Astrocyte (in vitro differentiated cells and primary cell): ENCODE data around the gene LYG2. TPM values are rescaled to one million over a fixed set of nuclear protein-coding genes. Genes with fewer than 3 reads are reported as not detected.

ENCODE experiments used
- DNase-seq: peaks from one replicate; pipeline ENCODE4 v3.0.0-alpha.2; 2010; ENCODE audit warnings: low read depth
- FAIRE-seq: peaks from 2 replicates; lab custom pipeline; 2011; peaks lifted over from hg19 to GRCh38; lab: Jason Lieb, UNC
- H2AFZ ChIP-seq: 2 replicates; pipeline ENCODE4 v1.6.0; 2012; ENCODE audit warnings: low read depth, low read length, inconsistent platforms
- H3K27ac ChIP-seq: 2 replicates; pipeline ENCODE4 v1.5.1; 2011; ENCODE audit warnings: low read depth, low read length, inconsistent platforms
- H3K27me3 ChIP-seq: 2 replicates; pipeline ENCODE4 v1.6.0; 2011; ENCODE audit warnings: low read length, inconsistent platforms; ENCODE audit not compliant: insufficient read depth
- H3K36me3 ChIP-seq: 2 replicates; pipeline ENCODE4 v1.5.1; 2011; ENCODE audit warnings: low read length, inconsistent platforms; ENCODE audit not compliant: insufficient read depth
- H3K4me1 ChIP-seq: 2 replicates; pipeline ENCODE4 v1.5.1; 2011; ENCODE audit warnings: low read length, inconsistent platforms; ENCODE audit not compliant: insufficient read depth
- H3K4me2 ChIP-seq: 2 replicates; pipeline ENCODE4 v1.6.0; 2012; ENCODE audit warnings: low read length, inconsistent platforms
- H3K4me3 ChIP-seq: 2 replicates; pipeline ENCODE4 v1.5.1; 2011; ENCODE audit warnings: low read depth, mild to moderate bottlenecking, low read length, inconsistent platforms; ENCODE audit not compliant: insufficient read depth
- H3K79me2 ChIP-seq: 2 replicates; pipeline ENCODE4 v1.6.0; 2012; ENCODE audit warnings: mild to moderate bottlenecking, low read length, inconsistent platforms; ENCODE audit not compliant: insufficient read depth
- H3K9ac ChIP-seq: 2 replicates; pipeline ENCODE4 v1.6.0; 2012; ENCODE audit warnings: mild to moderate bottlenecking, low read length, inconsistent platforms
- H3K9me3 ChIP-seq: 2 replicates; pipeline ENCODE4 v1.5.1; 2012; ENCODE audit warnings: low read depth, mild to moderate bottlenecking, low read length, inconsistent platforms; ENCODE audit not compliant: insufficient read depth
- H4K20me1 ChIP-seq: 2 replicates; pipeline ENCODE4 v1.6.0; 2012; ENCODE audit warnings: low read length, inconsistent platforms; ENCODE audit not compliant: insufficient read depth
- H3K27ac Mint-ChIP-seq: one replicate; pipeline ENCODE4 v1.8.0; 2021; ENCODE audit warnings: mild to moderate bottlenecking, mixed read lengths; ENCODE audit not compliant: unreplicated experiment
- H3K27me3 Mint-ChIP-seq: one replicate; pipeline ENCODE4 v1.8.0; 2021; ENCODE audit warnings: low read depth, mixed read lengths; ENCODE audit not compliant: unreplicated experiment
- H3K36me3 Mint-ChIP-seq: one replicate; pipeline ENCODE4 v1.8.0; 2021; ENCODE audit warnings: low read depth, mixed read lengths; ENCODE audit not compliant: unreplicated experiment
- H3K4me1 Mint-ChIP-seq: one replicate; pipeline ENCODE4 v1.8.0; 2021; ENCODE audit warnings: low read depth, mixed read lengths; ENCODE audit not compliant: unreplicated experiment
- H3K4me3 Mint-ChIP-seq: one replicate; pipeline ENCODE4 v1.8.0; 2021; ENCODE audit warnings: mild to moderate bottlenecking, moderate library complexity, mixed read lengths; ENCODE audit not compliant: unreplicated experiment
- H3K9me3 Mint-ChIP-seq: one replicate; pipeline ENCODE4 v1.8.0; 2021; ENCODE audit warnings: mild to moderate bottlenecking, mixed read lengths; ENCODE audit not compliant: unreplicated experiment
- EZH2 ChIP-seq: IDR thresholded peaks from 2 replicates; pipeline ENCODE4 v1.6.1; 2012; ENCODE audit warnings: mild to moderate bottlenecking, low read length, inconsistent platforms; ENCODE audit not compliant: insufficient read depth
- total RNA-seq: library from RNA; stranded (reverse); gene quantifications from 2 replicates; pipeline ENCODE4 v1.2.1, GENCODE V29; 2021
- TF ChIP-seq, protein P1 (sequence below): IDR thresholded peaks from 2 replicates; pipeline ENCODE4 v1.5.1; 2011; ENCODE audit warnings: low read depth, mild to moderate bottlenecking, inconsistent platforms, low read length, moderate library complexity; ENCODE audit not compliant: insufficient read depth

LYG2 gene
- total RNA-seq, 1 donor from 2014 or later = not detected

DNA sequence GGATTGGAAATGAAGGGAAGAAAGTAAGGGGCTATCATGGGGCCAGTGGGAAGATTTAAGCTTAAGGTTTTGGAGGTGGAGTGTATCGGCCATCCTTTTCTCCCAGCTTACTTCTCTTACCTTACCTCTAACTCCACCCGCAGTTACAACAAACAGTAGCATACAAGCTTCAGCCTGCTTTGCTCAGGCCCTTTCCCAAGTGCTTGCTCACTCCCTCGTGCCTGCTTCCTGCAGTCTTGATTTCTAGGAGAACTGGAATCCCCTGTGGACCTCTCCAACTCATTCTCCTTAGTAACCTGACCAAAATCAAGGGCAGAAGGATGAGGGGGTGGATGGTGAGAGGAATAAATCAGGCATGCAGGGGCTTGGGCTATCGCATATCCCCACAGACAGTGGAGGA lies 5.8 kb upstream of the LYG2 start:
- no peak overlapping the region for H3K4me2 ChIP-seq
- no peaks in the 10 kb centered on the region for H3K27me3 ChIP-seq
- H3K27ac Mint-ChIP-seq = no peak overlapping the region
- no peak overlapping the region for H2AFZ ChIP-seq
- no peak for FAIRE-seq
- H3K4me1 ChIP-seq = peaks cover 4% of the 10 kb centered on the region
- H3K79me2 ChIP-seq = no peaks in the 10 kb centered on the region
- no peak for TF ChIP-seq EZH2
- TF ChIP-seq, protein P1, sequence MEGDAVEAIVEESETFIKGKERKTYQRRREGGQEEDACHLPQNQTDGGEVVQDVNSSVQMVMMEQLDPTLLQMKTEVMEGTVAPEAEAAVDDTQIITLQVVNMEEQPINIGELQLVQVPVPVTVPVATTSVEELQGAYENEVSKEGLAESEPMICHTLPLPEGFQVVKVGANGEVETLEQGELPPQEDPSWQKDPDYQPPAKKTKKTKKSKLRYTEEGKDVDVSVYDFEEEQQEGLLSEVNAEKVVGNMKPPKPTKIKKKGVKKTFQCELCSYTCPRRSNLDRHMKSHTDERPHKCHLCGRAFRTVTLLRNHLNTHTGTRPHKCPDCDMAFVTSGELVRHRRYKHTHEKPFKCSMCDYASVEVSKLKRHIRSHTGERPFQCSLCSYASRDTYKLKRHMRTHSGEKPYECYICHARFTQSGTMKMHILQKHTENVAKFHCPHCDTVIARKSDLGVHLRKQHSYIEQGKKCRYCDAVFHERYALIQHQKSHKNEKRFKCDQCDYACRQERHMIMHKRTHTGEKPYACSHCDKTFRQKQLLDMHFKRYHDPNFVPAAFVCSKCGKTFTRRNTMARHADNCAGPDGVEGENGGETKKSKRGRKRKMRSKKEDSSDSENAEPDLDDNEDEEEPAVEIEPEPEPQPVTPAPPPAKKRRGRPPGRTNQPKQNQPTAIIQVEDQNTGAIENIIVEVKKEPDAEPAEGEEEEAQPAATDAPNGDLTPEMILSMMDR = no peak
- H3K36me3 Mint-ChIP-seq = peaks cover 1% of the 10 kb centered on the region
- DNase-seq = no peak
- no peak overlapping the region for H3K27ac ChIP-seq
- H3K4me3 Mint-ChIP-seq = no peak overlapping the region
- no peaks in the 10 kb centered on the region for H3K9me3 ChIP-seq
- H3K4me1 Mint-ChIP-seq = peaks cover 2% of the 10 kb centered on the region
- H3K4me3 ChIP-seq = no peak overlapping the region
- H3K9me3 Mint-ChIP-seq = no peaks in the 10 kb centered on the region
- H3K27me3 Mint-ChIP-seq = peaks cover 3% of the 10 kb centered on the region
- no peak overlapping the region for H3K9ac ChIP-seq
- no peaks in the 10 kb centered on the region for H4K20me1 ChIP-seq
- H3K36me3 ChIP-seq = no peaks in the 10 kb centered on the region

DNA sequence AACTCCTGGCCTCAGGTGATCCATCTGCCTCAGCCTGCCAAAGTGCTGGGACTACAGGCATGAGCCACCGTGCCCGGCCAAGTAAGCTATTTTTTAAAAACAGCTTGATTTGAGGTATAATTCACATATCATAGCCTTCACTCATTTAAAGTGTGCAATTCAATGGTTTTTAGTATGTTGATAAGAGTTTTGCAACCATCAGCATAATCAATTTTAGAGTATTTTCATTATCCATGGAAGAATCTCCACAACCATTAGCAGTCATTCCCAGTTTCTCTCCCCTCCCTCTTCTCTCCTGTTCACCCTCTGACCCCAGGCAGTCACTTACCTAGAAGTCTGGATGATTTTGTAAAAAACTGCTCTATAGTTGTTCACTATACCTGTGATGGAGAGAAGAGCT lies 4.7 kb upstream of the LYG2 start:
- no peak for FAIRE-seq
- H3K27me3 Mint-ChIP-seq = peaks cover 3% of the 10 kb centered on the region
- TF ChIP-seq, protein P1 = no peak
- no peak for TF ChIP-seq EZH2
- peaks cover 6% of the 10 kb centered on the region for H3K4me1 Mint-ChIP-seq
- H3K36me3 Mint-ChIP-seq = peaks cover 1% of the 10 kb centered on the region
- no peak overlapping the region for H3K4me3 Mint-ChIP-seq
- Histone ChIP-seq H3K36me3 (no peaks in the 10 kb centered on the region), H4K20me1 (no peaks in the 10 kb centered on the region), H3K4me2 (no peak overlapping the region), H3K27me3 (no peaks in the 10 kb centered on the region), H2AFZ (no peak overlapping the region), H3K27ac (no peak overlapping the region), H3K9ac (no peak overlapping the region), H3K4me3 (no peak overlapping the region), H3K4me1 (peaks cover 7% of the 10 kb centered on the region), H3K79me2 (no peaks in the 10 kb centered on the region), H3K9me3 (no peaks in the 10 kb centered on the region)
- no peak for DNase-seq
- no peak overlapping the region for H3K27ac Mint-ChIP-seq
- no peaks in the 10 kb centered on the region for H3K9me3 Mint-ChIP-seq

DNA sequence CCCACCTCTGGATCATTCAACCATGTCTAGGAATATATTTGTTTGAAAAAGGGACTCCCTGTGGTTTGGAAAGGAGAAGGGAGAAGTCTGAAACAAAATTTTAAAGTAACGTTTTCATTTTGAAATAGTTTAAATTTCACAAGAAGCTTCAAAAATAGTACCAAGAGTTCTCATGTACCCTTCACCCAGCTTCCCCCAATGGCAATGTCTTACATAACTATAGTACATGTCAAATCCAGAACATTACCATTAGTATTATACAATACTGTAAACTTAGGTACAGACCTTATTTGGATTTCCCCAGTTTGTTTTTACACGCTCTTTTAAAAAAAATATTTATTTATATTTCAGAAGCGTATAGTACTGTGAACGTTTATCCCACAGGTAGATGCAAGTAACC lies 4.0 kb upstream of the LYG2 start:
- H3K27me3 Mint-ChIP-seq = peaks cover 3% of the 10 kb centered on the region
- Histone ChIP-seq H3K27ac (no peak overlapping the region), H3K4me1 (peaks cover 7% of the 10 kb centered on the region), H3K9me3 (no peaks in the 10 kb centered on the region), H3K4me2 (no peak overlapping the region), H2AFZ (no peak overlapping the region), H3K9ac (no peak overlapping the region), H3K36me3 (no peaks in the 10 kb centered on the region), H4K20me1 (no peaks in the 10 kb centered on the region), H3K27me3 (no peaks in the 10 kb centered on the region), H3K4me3 (no peak overlapping the region), H3K79me2 (no peaks in the 10 kb centered on the region)
- no peak overlapping the region for H3K4me3 Mint-ChIP-seq
- FAIRE-seq (no peak), DNase-seq (no peak)
- TF ChIP-seq EZH2 = no peak
- TF ChIP-seq, protein P1 = no peak
- no peaks in the 10 kb centered on the region for H3K9me3 Mint-ChIP-seq
- no peak overlapping the region for H3K27ac Mint-ChIP-seq
- peaks cover 6% of the 10 kb centered on the region for H3K4me1 Mint-ChIP-seq
- peaks cover 1% of the 10 kb centered on the region for H3K36me3 Mint-ChIP-seq
